ENCODE results near the gene TPSD1.
"Not testable (repeated sequence)": the region's sequence is repeated elsewhere in the genome, so short reads cannot be mapped to it uniquely, and the experiment has no call there.

The TPSD1 gene

GRCh38 chr16:1220841-1221627, 34.8 kb upstream of the TPSD1 start:
- no peak for DNase-seq (ENCODE audit: low spot score)

GRCh38 chr16:1221628-1222552, 34.0 kb upstream of the TPSD1 start:
- no peak for DNase-seq (ENCODE audit: low spot score)

- no peak for DNase-seq (ENCODE audit: low spot score)
Observed at GRCh38 chr16:1222553-1223354, 33.1 kb upstream of the TPSD1 start.

- no peak for DNase-seq (ENCODE audit: low spot score)
Observed at GRCh38 chr16:1223355-1224214, 32.3 kb upstream of the TPSD1 start.

- no peak for DNase-seq (ENCODE audit: low spot score)
Observed at GRCh38 chr16:1224558-1224957, 31.3 kb upstream of the TPSD1 start.

- DNase-seq (ENCODE audit: low spot score) = no peak
Observed at GRCh38 chr16:1225051-1225451, 30.8 kb upstream of the TPSD1 start, which contains the start of gene TPSG1. Gene TPSG1, minus strand, starts transcription at chr16:1225268. Its CDS starts 16 bp downstream, at chr16:1225252.

GRCh38 chr16:1225728-1226311, 30.0 kb upstream of the TPSD1 start:
- DNase-seq (ENCODE audit: low spot score) = not testable (repeated sequence)

GRCh38 chr16:1226692-1227091, 29.2 kb upstream of the TPSD1 start:
- not testable (repeated sequence) for DNase-seq (ENCODE audit: low spot score)

GRCh38 chr16:1228227-1228626, 27.6 kb upstream of the TPSD1 start:
- not testable (repeated sequence) for DNase-seq (ENCODE audit: low spot score)

- not testable (repeated sequence) for DNase-seq (ENCODE audit: low spot score)
Observed at GRCh38 chr16:1229476-1229875, 26.4 kb upstream of the TPSD1 start.

GRCh38 chr16:1230084-1230470, 25.8 kb upstream of the TPSD1 start, which contains the start of gene TPSB2:
Gene TPSB2, minus strand, starts transcription at chr16:1230184. Its CDS starts 233 bp downstream, at chr16:1229951.
- DNase-seq (ENCODE audit: low spot score) = not testable (repeated sequence)

GRCh38 chr16:1230471-1231212, 25.2 kb upstream of the TPSD1 start:
- not testable (repeated sequence) for DNase-seq (ENCODE audit: low spot score)

- DNase-seq (ENCODE audit: low spot score) = not testable (repeated sequence)
Observed at GRCh38 chr16:1231301-1231700, 24.6 kb upstream of the TPSD1 start.

- not testable (repeated sequence) for DNase-seq (ENCODE audit: low spot score)
Observed at GRCh38 chr16:1232049-1232748, 23.7 kb upstream of the TPSD1 start.

- not testable (repeated sequence) for DNase-seq (ENCODE audit: low spot score)
Observed at GRCh38 chr16:1236659-1237058, 19.2 kb upstream of the TPSD1 start.

GRCh38 chr16:1237990-1238389, 17.9 kb upstream of the TPSD1 start:
- DNase-seq (ENCODE audit: low spot score) = no peak

- not testable (repeated sequence) for DNase-seq (ENCODE audit: low spot score)
Observed at GRCh38 chr16:1238909-1239308, 17.0 kb upstream of the TPSD1 start.

- DNase-seq (ENCODE audit: low spot score) = not testable (repeated sequence)
Observed at GRCh38 chr16:1239575-1239974, 16.3 kb upstream of the TPSD1 start.

GRCh38 chr16:1240436-1240835, 15.4 kb upstream of the TPSD1 start, which contains the start of gene TPSAB1:
Gene TPSAB1, plus strand, starts transcription at chr16:1240705. Its CDS starts 234 bp downstream, at chr16:1240939.
- DNase-seq (ENCODE audit: low spot score) = not testable (repeated sequence)
